CD4-positive, alpha-beta memory T cell (primary cell): ENCODE measurements around the gene LGALS3. TPM values are rescaled to one million over a fixed set of nuclear protein-coding genes. Genes with fewer than 3 reads are reported as not detected.
"Not testable (repeated sequence)": the region's sequence is repeated elsewhere in the genome, so short reads cannot be mapped to it uniquely, and the experiment has no call there.

Experiments
- CTCF ChIA-PET: fragments of 350-600 bp; sonication (Branson Sonifier 250); formaldehyde crosslinking; loops from one replicate; lab custom pipeline; 2021; ENCODE audit warnings: inconsistent platforms; ENCODE audit not compliant: partially characterized antibody; lab: Charles Lee
- POLR2A ChIA-PET: fragments of 350-600 bp; sonication (Branson Sonifier 250); formaldehyde crosslinking; loops from one replicate; lab custom pipeline; 2021; ENCODE audit not compliant: partially characterized antibody; lab: Charles Lee
- DNase-seq, 5 donors: peaks; one replicate each; pipeline versions ENCODE4 v3.0.0 to v3.0.0-alpha.2; 2020 to 2022; ENCODE audit warnings: mixed read lengths in 1 of 5
- H3K27ac ChIP-seq: one replicate; pipeline ENCODE4 v1.7.0; 2013; ENCODE audit warnings: low read depth, low read length
- H3K27me3 ChIP-seq: 2 replicates; pipeline ENCODE4 v1.7.0; 2013; ENCODE audit warnings: mild to moderate bottlenecking, low read length, moderate library complexity; ENCODE audit not compliant: insufficient read depth
- H3K36me3 ChIP-seq: 2 replicates; pipeline ENCODE4 v1.7.0; 2013; ENCODE audit warnings: mild to moderate bottlenecking, low read length, moderate library complexity; ENCODE audit not compliant: insufficient read depth
- H3K4me1 ChIP-seq: 2 replicates; pipeline ENCODE4 v1.7.0; 2013; ENCODE audit warnings: mild to moderate bottlenecking, low read length, moderate library complexity; ENCODE audit not compliant: insufficient read depth
- H3K4me3 ChIP-seq, 2 donors: one replicate each; pipeline ENCODE4 v1.7.0; 2013; ENCODE audit warnings: low read length in 2 of 2, mild to moderate bottlenecking in 1 of 2
- H3K9me3 ChIP-seq, 2 donors: one replicate each; pipeline ENCODE4 v1.7.0; 2013; ENCODE audit warnings: low read length in 2 of 2, control low read depth in 1 of 2; ENCODE audit not compliant: control insufficient read depth in 1 of 2
- H3K27ac Mint-ChIP-seq, 7 donors: one replicate each; pipeline ENCODE4 v1.8.0; 2020 to 2021; ENCODE audit warnings: mixed read lengths in 7 of 7, mild to moderate bottlenecking in 6 of 7, inconsistent platforms in 3 of 7, moderate library complexity in 3 of 7
- H3K27me3 Mint-ChIP-seq, 2 donors: one replicate each; pipeline ENCODE4 v1.8.0; 2020 to 2021; ENCODE audit warnings: mixed read lengths in 2 of 2
- H3K36me3 Mint-ChIP-seq, 2 donors: one replicate each; pipeline ENCODE4 v1.8.0; 2020 to 2021; ENCODE audit warnings: mixed read lengths in 2 of 2, inconsistent platforms in 1 of 2, mild to moderate bottlenecking in 1 of 2
- H3K4me1 Mint-ChIP-seq, 4 donors: one replicate each; pipeline ENCODE4 v1.8.0; 2020 to 2021; ENCODE audit warnings: mixed read lengths in 4 of 4, mild to moderate bottlenecking in 1 of 4
- H3K4me3 Mint-ChIP-seq, 8 donors: one replicate each; pipeline ENCODE4 v1.8.0; 2020 to 2021; ENCODE audit warnings: mixed read lengths in 8 of 8, mild to moderate bottlenecking in 7 of 8, moderate library complexity in 6 of 8, inconsistent platforms in 3 of 8
- H3K9me3 Mint-ChIP-seq, 8 donors: one replicate each; pipeline ENCODE4 v1.8.0; 2020 to 2021; ENCODE audit warnings: mixed read lengths in 8 of 8, mild to moderate bottlenecking in 5 of 8, inconsistent platforms in 3 of 8, moderate library complexity in 1 of 8
- intact Hi-C: fragments of 100-400 bp; cut with micrococcal nuclease; formaldehyde crosslinking; loops from one replicate; pipeline ENCODE4 v1.15.1; 2023
- polyA plus RNA-seq, 2 donors: library from polyadenylated mRNA; unstranded; fragments of 300-500 nt; fragmentation: Illumina TruSeq; gene quantifications; one replicate each; pipeline ENCODE4 v1.2.3, GENCODE V29; 2021
- total RNA-seq, 2 experiments: library from RNA; stranded (reverse); gene quantifications; one replicate each; pipeline ENCODE4 v1.2.3, GENCODE V29; 2021

Gene LGALS3
- total RNA-seq (10 to 100 TPM; 46.3 to 51.1 TPM), polyA plus RNA-seq (10 to 100 TPM; 88.6 to 98.1 TPM)

- no peaks in the 10 kb centered on the region for H3K36me3 Mint-ChIP-seq
- H3K4me3 ChIP-seq, result peak within 1 kb of the TSS; percentile 1 to 43
These were observed at the start of gene LGALS3 for GRCh38 chr14:55129086-55129427. Gene LGALS3, plus strand, starts transcription at chr14:55129252. Its CDS starts 8,122 bp downstream, at chr14:55137374.

GRCh38 chr14:55079961-55080360, 49.1 kb upstream of the LGALS3 start:
- H3K27ac ChIP-seq, H3K36me3 ChIP-seq, H3K4me3 ChIP-seq, DNase-seq, H3K27me3 ChIP-seq, H3K4me3 Mint-ChIP-seq, H3K9me3 ChIP-seq, H3K36me3 Mint-ChIP-seq, intact Hi-C loops, H3K27ac Mint-ChIP-seq, H3K9me3 Mint-ChIP-seq, H3K27me3 Mint-ChIP-seq: not testable (repeated sequence)
- ChIA-PET CTCF (interaction anchor here (1.0 to 1.4 kb wide), 4 partner anchors 8 to 29 kb away, joined by 3 to 4 read pairs (median 4); no protein-coding TSS in a partner anchor), POLR2A (interaction anchor here (0.6 to 1.1 kb wide), 2 partner anchors 18 to 28 kb away, joined by 3 read pairs; partner anchors contain the start of gene MAPK1IP1L)
- peaks cover 7 to 11% (median 9%) of the 10 kb centered on the region in 4 donors for H3K4me1 Mint-ChIP-seq
- peaks cover 11% of the 10 kb centered on the region for H3K4me1 ChIP-seq

More at GRCh38 chr14:55129086-55129427, at the start of gene LGALS3:
- Histone ChIP-seq H3K36me3 (no peaks in the 10 kb centered on the region), H3K9me3 (no peaks in the 10 kb centered on the region), H3K27ac (peak within 1 kb of the TSS; percentile 53), H3K27me3 (no peaks in the 10 kb centered on the region), H3K4me1 (peaks cover 38% of the 10 kb centered on the region)
- ChIA-PET POLR2A (interaction anchor here (0.7 to 2.4 kb wide), 6 partner anchors 10 to 36 kb away, joined by 3 to 38 read pairs (median 4); no protein-coding TSS in a partner anchor), CTCF (interaction anchor here (0.8 to 1.5 kb wide), 5 partner anchors 21 to 40 kb away, joined by 3 to 8 read pairs (median 5); no protein-coding TSS in a partner anchor)
- Mint-ChIP-seq H3K4me3 (peak within 1 kb of the TSS; percentile 83 to 92 (median 86)), H3K4me1 (peaks cover 23 to 48% (median 30%) of the 10 kb centered on the region in 4 donors), H3K27me3 (peaks cover 0 to 1% of the 10 kb centered on the region in 2 donors), H3K9me3 (no peaks in the 10 kb centered on the region), H3K27ac (peak within 1 kb of the TSS; percentile 50 to 86 (median 75))
- peak in 4 of 5 donors; percentile 22 to 42 (median 28) for DNase-seq
- intact Hi-C loops, result loop anchor here (1.0 to 5.0 kb wide), 2 partner anchors 26 to 42 kb away; no protein-coding TSS in a partner anchor

- Histone ChIP-seq H3K4me1 (peaks cover 3% of the 10 kb centered on the region), H3K27me3 (no peaks in the 10 kb centered on the region), H3K9me3 (no peaks in the 10 kb centered on the region), H3K4me3 (no peak overlapping the region), H3K27ac (no peak overlapping the region), H3K36me3 (no peaks in the 10 kb centered on the region)
- intact Hi-C loops, result loop anchor here (5.0 kb wide), 1 partner anchor 43 kb away; the partner anchor contains the start of gene LGALS3
- Mint-ChIP-seq H3K4me1 (peaks cover 2 to 3% (median 2%) of the 10 kb centered on the region in 4 donors), H3K9me3 (no peaks in the 10 kb centered on the region), H3K36me3 (no peaks in the 10 kb centered on the region), H3K27me3 (no peaks in the 10 kb centered on the region), H3K27ac (no peak overlapping the region), H3K4me3 (no peak overlapping the region)
- ChIA-PET CTCF (interaction anchor here (1.5 to 3.2 kb wide), 3 partner anchors 12 to 75 kb away, joined by 4 to 20 read pairs (median 9); no protein-coding TSS in a partner anchor), POLR2A (no interaction called here)
- DNase-seq, result no peak
These were observed 44.5 kb upstream of the LGALS3 start for GRCh38 chr14:55084401-55085059.

GRCh38 chr14:55085060-55085660, 43.9 kb upstream of the LGALS3 start:
- CTCF ChIA-PET, result interaction anchor here (1.5 to 3.2 kb wide), 3 partner anchors 13 to 75 kb away, joined by 4 to 20 read pairs (median 9); no protein-coding TSS in a partner anchor
- Histone ChIP-seq H3K36me3 (no peaks in the 10 kb centered on the region), H3K27me3 (no peaks in the 10 kb centered on the region), H3K4me1 (peaks cover 3% of the 10 kb centered on the region), H3K27ac (no peak overlapping the region), H3K4me3 (no peak overlapping the region), H3K9me3 (no peaks in the 10 kb centered on the region)
- Mint-ChIP-seq H3K36me3 (no peaks in the 10 kb centered on the region), H3K9me3 (no peaks in the 10 kb centered on the region), H3K27ac (no peak overlapping the region), H3K27me3 (no peaks in the 10 kb centered on the region), H3K4me3 (no peak overlapping the region), H3K4me1 (peaks cover 3% of the 10 kb centered on the region in 4 donors)
- intact Hi-C loops, result loop anchor here (5.0 kb wide), 1 partner anchor 42 kb away; the partner anchor contains the start of gene LGALS3
- DNase-seq, result no peak
- POLR2A ChIA-PET, result no interaction called here

- Histone ChIP-seq H3K4me3 (no peak overlapping the region), H3K36me3 (no peaks in the 10 kb centered on the region), H3K4me1 (peaks cover 3% of the 10 kb centered on the region), H3K27ac (no peak overlapping the region), H3K9me3 (no peaks in the 10 kb centered on the region), H3K27me3 (no peaks in the 10 kb centered on the region)
- peaks cover 3 to 6% (median 3%) of the 10 kb centered on the region in 4 donors for H3K4me1 Mint-ChIP-seq
- ChIA-PET CTCF (interaction anchor here (0.6 to 9.3 kb wide), 7 partner anchors 16 to 126 kb away, joined by 3 to 286 read pairs (median 4); partner anchors contain the start of gene MAPK1IP1L), POLR2A (no interaction called here)
- no peak overlapping the region for H3K27ac Mint-ChIP-seq
- H3K27me3 Mint-ChIP-seq, result no peaks in the 10 kb centered on the region
- no peaks in the 10 kb centered on the region for H3K9me3 Mint-ChIP-seq
- H3K36me3 Mint-ChIP-seq, result no peaks in the 10 kb centered on the region
- DNase-seq, result no peak
- no peak overlapping the region for H3K4me3 Mint-ChIP-seq
- intact Hi-C loops, result loop anchor here (5.0 kb wide), 1 partner anchor 40 kb away; the partner anchor contains the start of gene LGALS3
These were observed 42.1 kb upstream of the LGALS3 start for GRCh38 chr14:55086938-55087337.

- Histone ChIP-seq H3K36me3 (no peaks in the 10 kb centered on the region), H3K4me1 (peaks cover 3% of the 10 kb centered on the region), H3K4me3 (no peak overlapping the region), H3K27me3 (no peaks in the 10 kb centered on the region), H3K27ac (no peak overlapping the region), H3K9me3 (no peaks in the 10 kb centered on the region)
- intact Hi-C loops, result loop anchor here (5.0 kb wide), 1 partner anchor 39 kb away; the partner anchor contains the start of gene LGALS3
- no peaks in the 10 kb centered on the region for H3K36me3 Mint-ChIP-seq
- DNase-seq, result no peak
- H3K9me3 Mint-ChIP-seq, result no peaks in the 10 kb centered on the region
- H3K4me1 Mint-ChIP-seq, result peaks cover 3 to 7% (median 5%) of the 10 kb centered on the region in 4 donors
- no peak overlapping the region for H3K4me3 Mint-ChIP-seq
- ChIA-PET CTCF (interaction anchor here (1.0 to 9.3 kb wide), 8 partner anchors 9 to 84 kb away, joined by 3 to 286 read pairs (median 4); partner anchors contain the start of gene MAPK1IP1L), POLR2A (no interaction called here)
- H3K27ac Mint-ChIP-seq, result no peak overlapping the region
- H3K27me3 Mint-ChIP-seq, result no peaks in the 10 kb centered on the region
These were observed 40.7 kb upstream of the LGALS3 start for GRCh38 chr14:55088356-55088755.
